Mesothelial cell of epicardium (in vitro differentiated cells): ENCODE results near the gene RASGRP1. TPM values are rescaled to one million over a fixed set of nuclear protein-coding genes. Genes with fewer than 3 reads are reported as not detected.

Experiments used
- DNase-seq, 2 experiments: peaks; one replicate each; pipeline ENCODE4 v3.0.0; 2021; ENCODE audit warnings: low spot score in 2 of 2; ENCODE audit not compliant: unreplicated experiment in 2 of 2
- H3K27ac Mint-ChIP-seq: 2 replicates; pipeline ENCODE4 v1.8.0; 2021; ENCODE audit warnings: mixed read lengths
- H3K27me3 Mint-ChIP-seq: 2 replicates; pipeline ENCODE4 v1.8.0; 2021; ENCODE audit warnings: low read depth, mixed read lengths
- H3K36me3 Mint-ChIP-seq: 2 replicates; pipeline ENCODE4 v1.8.0; 2021; ENCODE audit warnings: mixed read lengths
- H3K4me1 Mint-ChIP-seq: 2 replicates; pipeline ENCODE4 v1.8.0; 2021; ENCODE audit warnings: mixed read lengths
- H3K4me3 Mint-ChIP-seq: 2 replicates; pipeline ENCODE4 v1.8.0; 2021; ENCODE audit warnings: mild to moderate bottlenecking, moderate library complexity, mixed read lengths
- H3K9me3 Mint-ChIP-seq: 2 replicates; pipeline ENCODE4 v1.8.0; 2021; ENCODE audit warnings: mixed read lengths
- CTCF ChIP-seq: fragments of 200-600 bp; sonication (generic); IDR thresholded peaks from one replicate; pipeline ENCODE4 v1.5.0; 2021; ENCODE audit warnings: antibody characterized with exemption; ENCODE audit not compliant: unreplicated experiment
- total RNA-seq: library from RNA; stranded (reverse); gene quantifications from 3 replicates; pipeline ENCODE4 v1.2.1, GENCODE V29; 2021

Gene RASGRP1
- total RNA-seq, 1 donor from 2014 or later = 4.4 TPM

- H3K4me3 Mint-ChIP-seq = no peak overlapping the region
- no peaks in the 10 kb centered on the region for H3K9me3 Mint-ChIP-seq
- TF ChIP-seq CTCF = no peak
- no peak for DNase-seq
- no peaks in the 10 kb centered on the region for H3K4me1 Mint-ChIP-seq
- H3K36me3 Mint-ChIP-seq = peaks cover 16% of the 10 kb centered on the region
- no peak overlapping the region for H3K27ac Mint-ChIP-seq
- no peaks in the 10 kb centered on the region for H3K27me3 Mint-ChIP-seq
Observed at GRCh38 chr15:38481113-38481512, 83.5 kb downstream of the RASGRP1 start.

- H3K4me3 Mint-ChIP-seq = no peak overlapping the region
- H3K27ac Mint-ChIP-seq = no peak overlapping the region
- no peaks in the 10 kb centered on the region for H3K9me3 Mint-ChIP-seq
- DNase-seq = no peak
- TF ChIP-seq CTCF = no peak
- no peaks in the 10 kb centered on the region for H3K27me3 Mint-ChIP-seq
- peaks cover 22% of the 10 kb centered on the region for H3K36me3 Mint-ChIP-seq
- no peaks in the 10 kb centered on the region for H3K4me1 Mint-ChIP-seq
Observed at GRCh38 chr15:38479756-38480155, 84.9 kb downstream of the RASGRP1 start.

- no peak for TF ChIP-seq CTCF
- Mint-ChIP-seq H3K27ac (no peak overlapping the region), H3K27me3 (no peaks in the 10 kb centered on the region), H3K9me3 (no peaks in the 10 kb centered on the region), H3K4me1 (no peaks in the 10 kb centered on the region), H3K36me3 (peaks cover 26% of the 10 kb centered on the region), H3K4me3 (no peak overlapping the region)
- no peak for DNase-seq
Observed at GRCh38 chr15:38479266-38479665, 85.3 kb downstream of the RASGRP1 start.

GRCh38 chr15:38477637-38478036, 87.0 kb downstream of the RASGRP1 start:
- no peaks in the 10 kb centered on the region for H3K9me3 Mint-ChIP-seq
- DNase-seq = no peak
- peaks cover 28% of the 10 kb centered on the region for H3K36me3 Mint-ChIP-seq

GRCh38 chr15:38476120-38476519, 88.5 kb downstream of the RASGRP1 start:
- no peaks in the 10 kb centered on the region for H3K27me3 Mint-ChIP-seq
- no peaks in the 10 kb centered on the region for H3K9me3 Mint-ChIP-seq
- no peak for TF ChIP-seq CTCF
- DNase-seq = no peak
- H3K4me1 Mint-ChIP-seq = no peaks in the 10 kb centered on the region
- peaks cover 23% of the 10 kb centered on the region for H3K36me3 Mint-ChIP-seq
- no peak overlapping the region for H3K4me3 Mint-ChIP-seq
- no peak overlapping the region for H3K27ac Mint-ChIP-seq

More at GRCh38 chr15:38477637-38478036, 87.0 kb downstream of the RASGRP1 start:
- no peak overlapping the region for H3K27ac Mint-ChIP-seq
- H3K4me1 Mint-ChIP-seq = no peaks in the 10 kb centered on the region
- no peaks in the 10 kb centered on the region for H3K27me3 Mint-ChIP-seq
- TF ChIP-seq CTCF = no peak
- H3K4me3 Mint-ChIP-seq = no peak overlapping the region

GRCh38 chr15:38475361-38475760, 89.3 kb downstream of the RASGRP1 start:
- H3K36me3 Mint-ChIP-seq = peaks cover 23% of the 10 kb centered on the region

More at GRCh38 chr15:38475361-38475760, 89.3 kb downstream of the RASGRP1 start:
- no peak for DNase-seq
- Mint-ChIP-seq H3K27me3 (no peaks in the 10 kb centered on the region), H3K4me1 (no peaks in the 10 kb centered on the region), H3K27ac (no peak overlapping the region), H3K9me3 (no peaks in the 10 kb centered on the region), H3K4me3 (no peak overlapping the region)
- no peak for TF ChIP-seq CTCF
